Fibroblast of skin of abdomen (primary cell): ENCODE data around the gene EYA3.
"Not testable (repeated sequence)": the region's sequence is repeated elsewhere in the genome, so short reads cannot be mapped to it uniquely, and the experiment has no call there.

Source experiments
- DNase-seq: peaks from one replicate; pipeline ENCODE4 v3.0.0-alpha.2; 2013

The EYA3 gene

GRCh38 chr1:28027238-28027637 is 61.2 kb downstream of the EYA3 start:
- no peak for DNase-seq

GRCh38 chr1:28026329-28026728 is 62.1 kb downstream of the EYA3 start:
- no peak for DNase-seq

GRCh38 chr1:28021064-28021463 is 67.3 kb downstream of the EYA3 start:
- DNase-seq: no peak

- peak; percentile 9 for DNase-seq
These were observed 77.4 kb downstream of the EYA3 start for GRCh38 chr1:28010969-28011368.

GRCh38 chr1:28003117-28003516 is 85.3 kb downstream of the EYA3 start:
- DNase-seq: not testable (repeated sequence)

- no peak for DNase-seq
These were observed 85.8 kb downstream of the EYA3 start for GRCh38 chr1:28002600-28002999.

GRCh38 chr1:27999055-27999454 is 89.4 kb downstream of the EYA3 start:
- DNase-seq: no peak

- DNase-seq: not testable (repeated sequence)
These were observed 93.9 kb downstream of the EYA3 start for GRCh38 chr1:27994526-27994925.

GRCh38 chr1:27994060-27994459 is 94.3 kb downstream of the EYA3 start:
- DNase-seq: no peak

GRCh38 chr1:27993241-27993640 is 95.2 kb downstream of the EYA3 start:
- DNase-seq: no peak

GRCh38 chr1:27992276-27992675 is 96.1 kb downstream of the EYA3 start:
- no peak for DNase-seq

- no peak for DNase-seq
These were observed 97.4 kb downstream of the EYA3 start for GRCh38 chr1:27990920-27991537.

- peak; percentile 37 for DNase-seq
These were observed 107.3 kb downstream of the EYA3 start for GRCh38 chr1:27981145-27981544.

GRCh38 chr1:27980216-27980845 is 108.1 kb downstream of the EYA3 start:
- DNase-seq: peak; percentile 52

GRCh38 chr1:27979859-27980201 is 108.6 kb downstream of the EYA3 start:
- no peak for DNase-seq

- DNase-seq: peak; percentile 63
These were observed 109.1 kb downstream of the EYA3 start for GRCh38 chr1:27979151-27979858.

- DNase-seq: no peak
These were observed 114.0 kb downstream of the EYA3 start for GRCh38 chr1:27974417-27974781.

GRCh38 chr1:27973771-27974416 is 114.5 kb downstream of the EYA3 start:
- no peak for DNase-seq

GRCh38 chr1:27972141-27972540 is 116.3 kb downstream of the EYA3 start:
- DNase-seq: no peak

- no peak for DNase-seq
These were observed 116.7 kb downstream of the EYA3 start for GRCh38 chr1:27971674-27972073.

GRCh38 chr1:27970401-27970800 is 118.0 kb downstream of the EYA3 start:
- peak; percentile 86 for DNase-seq

GRCh38 chr1:27968692-27969091 is 119.7 kb downstream of the EYA3 start:
- DNase-seq: peak; percentile 85

- DNase-seq: no peak
These were observed 120.4 kb downstream of the EYA3 start for GRCh38 chr1:27967884-27968466.
